Measurements from ENCODE around the gene PAFAH1B2.
A peak's percentile ranks its signal among the peaks of the same experiment; 100 is the strongest.

PAFAH1B2 gene

GRCh38 chr11:117183724-117184349, 39.8 kb downstream of the PAFAH1B2 start:
- no peak for TF ChIP-seq CTCF (IDR thresholded peaks at IDR 0.05; ENCODE audit: insufficient read depth, low read depth, low read length, missing control alignments)
- DNase-seq (ENCODE audit: low read depth): peak; percentile 52
- H3K4me3 ChIP-seq (ENCODE audit: low read length): no peak overlapping the region

GRCh38 chr11:117185736-117186430, 41.8 kb downstream of the PAFAH1B2 start:
- TF ChIP-seq CTCF (IDR thresholded peaks at IDR 0.05; ENCODE audit: insufficient read depth, low read depth, low read length, missing control alignments): no peak
- H3K4me3 ChIP-seq (ENCODE audit: low read length): no peak overlapping the region
- no peak for DNase-seq (ENCODE audit: low read depth)

GRCh38 chr11:117186431-117186761, 42.3 kb downstream of the PAFAH1B2 start:
- H3K4me3 ChIP-seq (ENCODE audit: low read length): no peak overlapping the region
- DNase-seq (ENCODE audit: low read depth): no peak
- TF ChIP-seq CTCF (IDR thresholded peaks at IDR 0.05; ENCODE audit: insufficient read depth, low read depth, low read length, missing control alignments): no peak

- no peak for DNase-seq (ENCODE audit: low read depth)
- no peak for TF ChIP-seq CTCF (IDR thresholded peaks at IDR 0.05; ENCODE audit: insufficient read depth, low read depth, low read length, missing control alignments)
- no peak overlapping the region for H3K4me3 ChIP-seq (ENCODE audit: low read length)
These were observed 42.9 kb downstream of the PAFAH1B2 start for GRCh38 chr11:117187007-117187406.

- TF ChIP-seq CTCF (IDR thresholded peaks at IDR 0.05; ENCODE audit: insufficient read depth, low read depth, low read length, missing control alignments): no peak
- no peak for DNase-seq (ENCODE audit: low read depth)
- H3K4me3 ChIP-seq (ENCODE audit: low read length): no peak overlapping the region
These were observed 43.3 kb downstream of the PAFAH1B2 start for GRCh38 chr11:117187428-117187798.

GRCh38 chr11:117187799-117188481, 43.9 kb downstream of the PAFAH1B2 start:
- DNase-seq (ENCODE audit: low read depth): no peak
- TF ChIP-seq CTCF (IDR thresholded peaks at IDR 0.05; ENCODE audit: insufficient read depth, low read depth, low read length, missing control alignments): no peak
- no peak overlapping the region for H3K4me3 ChIP-seq (ENCODE audit: low read length)

All from epithelial cell of esophagus (primary cell).